Measurements from ENCODE around the gene DNAH2.

- TF ChIP-seq CTCF (IDR thresholded peaks at IDR 0.05) (no peak), POLR2A (IDR thresholded peaks at IDR 0.05) (no peak)
Observed at GRCh38 chr17:7688808-7689316, 28.7 kb upstream of the DNAH2 start.
